Neural progenitor cell (in vitro differentiated cells): ENCODE results near the gene LRGUK. TPM values are rescaled to one million over a fixed set of nuclear protein-coding genes. Genes with fewer than 3 reads are reported as not detected.

Experiments
- DNase-seq: peaks from one replicate; pipeline ENCODE4 v3.0.0-alpha.2; 2016; ENCODE audit warnings: low spot score
- H2AFZ ChIP-seq: fragments of 200-600 bp; sonication (generic); replicated peaks from 2 replicates; pipeline ENCODE4 v1.6.1; 2016; ENCODE audit warnings: antibody characterized with exemption
- H3F3A ChIP-seq: fragments of 200-600 bp; sonication (generic); 2 replicates; pipeline ENCODE4 v1.6.1; 2016; ENCODE audit warnings: antibody characterized with exemption, low read depth
- H3K27ac ChIP-seq: fragments of 200-600 bp; sonication (generic); 2 replicates; pipeline ENCODE4 v1.5.1; 2016; ENCODE audit warnings: mild to moderate bottlenecking
- H3K27me3 ChIP-seq: fragments of 200-600 bp; sonication (generic); 2 replicates; pipeline ENCODE4 v1.6.1; 2016; ENCODE audit warnings: mild to moderate bottlenecking, moderate library complexity
- H3K36me3 ChIP-seq: fragments of 200-600 bp; sonication (generic); 2 replicates; pipeline ENCODE4 v1.5.1; 2016
- H3K4me1 ChIP-seq: fragments of 200-600 bp; sonication (generic); 2 replicates; pipeline ENCODE4 v1.6.1; 2016; ENCODE audit warnings: mixed run types
- H3K4me2 ChIP-seq: fragments of 200-600 bp; sonication (generic); 2 replicates; pipeline ENCODE4 v1.6.1; 2016
- H3K4me3 ChIP-seq: fragments of 200-600 bp; sonication (generic); 2 replicates; pipeline ENCODE4 v1.5.1; 2016
- H3K79me2 ChIP-seq: fragments of 200-600 bp; sonication (generic); 2 replicates; pipeline ENCODE4 v1.6.1; 2016; ENCODE audit warnings: low read depth
- H3K9ac ChIP-seq: fragments of 200-600 bp; sonication (generic); 2 replicates; pipeline ENCODE4 v1.6.1; 2016
- H3K9me3 ChIP-seq: fragments of 200-600 bp; sonication (generic); 2 replicates; pipeline ENCODE4 v1.5.1; 2016; ENCODE audit warnings: low read depth
- H4K20me1 ChIP-seq: fragments of 200-600 bp; sonication (generic); 2 replicates; pipeline ENCODE4 v1.6.1; 2016; ENCODE audit warnings: low read depth
- H3K27ac Mint-ChIP-seq: 3 replicates; pipeline ENCODE4 v1.8.0; 2021; ENCODE audit warnings: mixed read lengths
- H3K27me3 Mint-ChIP-seq: 2 replicates; pipeline ENCODE4 v1.8.0; 2022; ENCODE audit warnings: low read depth, mild to moderate bottlenecking, inconsistent platforms, moderate library complexity, mixed read lengths; ENCODE audit not compliant: insufficient read depth
- H3K36me3 Mint-ChIP-seq: 3 replicates; pipeline ENCODE4 v1.8.0; 2021; ENCODE audit warnings: mixed read lengths
- H3K4me1 Mint-ChIP-seq: 3 replicates; pipeline ENCODE4 v1.8.0; 2021; ENCODE audit warnings: mixed read lengths
- H3K4me3 Mint-ChIP-seq: 3 replicates; pipeline ENCODE4 v1.8.0; 2021; ENCODE audit warnings: mild to moderate bottlenecking, moderate library complexity, mixed read lengths
- H3K9me3 Mint-ChIP-seq: 3 replicates; pipeline ENCODE4 v1.8.0; 2020; ENCODE audit warnings: mixed read lengths
- EZH2 ChIP-seq: fragments of 200-600 bp; sonication (generic); IDR thresholded peaks from 2 replicates; pipeline ENCODE4 v1.6.1; 2017; ENCODE audit warnings: antibody characterized with exemption, mild to moderate bottlenecking, moderate library complexity
- EZH2phosphoT487 ChIP-seq: fragments of 200-600 bp; sonication (generic); IDR thresholded peaks from 2 replicates; pipeline ENCODE4 v1.6.1; 2017; ENCODE audit warnings: antibody characterized with exemption
- total RNA-seq: library from RNA; depleted of rRNA; stranded (reverse); fragments of >200 nt; gene quantifications from 2 replicates; pipeline ENCODE4 v1.2.3, GENCODE V29; 2015; ENCODE audit warnings: low replicate concordance
- TF ChIP-seq, protein P1 (sequence below): fragments of 200-600 bp; sonication (generic); IDR thresholded peaks from 2 replicates; pipeline ENCODE4 v1.5.1; 2017; ENCODE audit warnings: antibody characterized with exemption, mild to moderate bottlenecking

LRGUK gene
- total RNA-seq, 1 donor from 2014 or later, result 1.1 TPM

DNA sequence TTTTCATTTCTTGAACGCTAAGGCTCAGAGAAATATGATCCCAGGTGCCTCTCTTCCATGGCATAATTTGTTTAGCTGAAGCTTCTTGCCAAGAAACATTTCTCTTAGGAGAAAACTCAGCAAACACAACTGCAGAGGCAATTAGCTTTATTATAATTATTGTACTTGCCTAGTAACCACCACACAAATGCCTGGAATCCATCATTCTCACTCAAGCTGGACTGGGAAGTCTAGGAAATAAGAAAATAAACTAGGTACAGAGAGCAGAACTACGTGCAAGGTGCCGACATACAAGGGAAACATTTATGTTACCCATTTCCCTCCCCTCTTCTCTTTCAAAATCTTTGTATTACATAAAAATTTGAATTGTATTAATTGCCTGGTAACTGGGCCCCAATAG, 174.5 kb downstream of the LRGUK start:
- H3K4me2 ChIP-seq, result no peak overlapping the region
- DNase-seq, result no peak
- H2AFZ ChIP-seq, result no peak overlapping the region
- Mint-ChIP-seq H3K36me3 (peaks cover 24% of the 10 kb centered on the region), H3K4me1 (no peaks in the 10 kb centered on the region), H3K9me3 (no peaks in the 10 kb centered on the region), H3K27ac (no peak overlapping the region), H3K27me3 (no peaks in the 10 kb centered on the region), H3K4me3 (no peak overlapping the region)
- H3K4me1 ChIP-seq, result no peaks in the 10 kb centered on the region
- H3K4me3 ChIP-seq, result no peak overlapping the region
- H3K9ac ChIP-seq, result no peak overlapping the region
- peaks cover 24% of the 10 kb centered on the region for H3K36me3 ChIP-seq
- H3K79me2 ChIP-seq, result no peaks in the 10 kb centered on the region
- H3K9me3 ChIP-seq, result no peaks in the 10 kb centered on the region
- no peaks in the 10 kb centered on the region for H3K27me3 ChIP-seq
- H4K20me1 ChIP-seq, result no peaks in the 10 kb centered on the region
- no peak overlapping the region for H3K27ac ChIP-seq
- TF ChIP-seq EZH2 (no peak), EZH2phosphoT487 (no peak)
- TF ChIP-seq, protein P1, sequence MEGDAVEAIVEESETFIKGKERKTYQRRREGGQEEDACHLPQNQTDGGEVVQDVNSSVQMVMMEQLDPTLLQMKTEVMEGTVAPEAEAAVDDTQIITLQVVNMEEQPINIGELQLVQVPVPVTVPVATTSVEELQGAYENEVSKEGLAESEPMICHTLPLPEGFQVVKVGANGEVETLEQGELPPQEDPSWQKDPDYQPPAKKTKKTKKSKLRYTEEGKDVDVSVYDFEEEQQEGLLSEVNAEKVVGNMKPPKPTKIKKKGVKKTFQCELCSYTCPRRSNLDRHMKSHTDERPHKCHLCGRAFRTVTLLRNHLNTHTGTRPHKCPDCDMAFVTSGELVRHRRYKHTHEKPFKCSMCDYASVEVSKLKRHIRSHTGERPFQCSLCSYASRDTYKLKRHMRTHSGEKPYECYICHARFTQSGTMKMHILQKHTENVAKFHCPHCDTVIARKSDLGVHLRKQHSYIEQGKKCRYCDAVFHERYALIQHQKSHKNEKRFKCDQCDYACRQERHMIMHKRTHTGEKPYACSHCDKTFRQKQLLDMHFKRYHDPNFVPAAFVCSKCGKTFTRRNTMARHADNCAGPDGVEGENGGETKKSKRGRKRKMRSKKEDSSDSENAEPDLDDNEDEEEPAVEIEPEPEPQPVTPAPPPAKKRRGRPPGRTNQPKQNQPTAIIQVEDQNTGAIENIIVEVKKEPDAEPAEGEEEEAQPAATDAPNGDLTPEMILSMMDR, result no peak
- H3F3A ChIP-seq, result no peaks in the 10 kb centered on the region

DNA sequence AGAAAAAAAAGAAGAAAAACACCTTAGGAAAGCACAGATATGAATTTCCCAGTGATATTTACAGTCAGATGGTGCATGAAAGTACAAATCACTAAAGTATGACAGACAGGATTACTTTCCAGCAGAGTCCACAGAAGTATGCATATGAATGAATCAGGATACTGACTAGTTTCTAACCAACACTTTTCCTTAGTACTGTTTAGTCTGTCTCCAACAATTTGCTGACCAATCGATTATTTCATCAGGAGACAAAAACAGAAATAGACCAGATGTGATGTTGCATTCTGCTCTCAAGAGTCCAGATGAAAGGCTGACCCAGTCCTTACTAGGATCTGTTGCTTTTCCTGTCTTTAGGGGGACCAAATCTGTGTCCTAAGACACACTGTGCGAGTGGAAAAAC, 175.0 kb downstream of the LRGUK start:
- H4K20me1 ChIP-seq, result no peaks in the 10 kb centered on the region
- Mint-ChIP-seq H3K27me3 (no peaks in the 10 kb centered on the region), H3K9me3 (no peaks in the 10 kb centered on the region), H3K4me1 (no peaks in the 10 kb centered on the region), H3K4me3 (no peak overlapping the region), H3K27ac (no peak overlapping the region), H3K36me3 (peaks cover 24% of the 10 kb centered on the region)
- no peaks in the 10 kb centered on the region for H3F3A ChIP-seq
- H3K4me3 ChIP-seq, result no peak overlapping the region
- no peaks in the 10 kb centered on the region for H3K9me3 ChIP-seq
- H3K36me3 ChIP-seq, result peaks cover 28% of the 10 kb centered on the region
- no peaks in the 10 kb centered on the region for H3K27me3 ChIP-seq
- no peak overlapping the region for H3K27ac ChIP-seq
- no peak overlapping the region for H2AFZ ChIP-seq
- H3K9ac ChIP-seq, result no peak overlapping the region
- H3K4me2 ChIP-seq, result no peak overlapping the region
- TF ChIP-seq EZH2phosphoT487, result no peak
- TF ChIP-seq, protein P1, result no peak
- no peak for TF ChIP-seq EZH2
- H3K4me1 ChIP-seq, result no peaks in the 10 kb centered on the region
- DNase-seq, result no peak
- H3K79me2 ChIP-seq, result no peaks in the 10 kb centered on the region

DNA sequence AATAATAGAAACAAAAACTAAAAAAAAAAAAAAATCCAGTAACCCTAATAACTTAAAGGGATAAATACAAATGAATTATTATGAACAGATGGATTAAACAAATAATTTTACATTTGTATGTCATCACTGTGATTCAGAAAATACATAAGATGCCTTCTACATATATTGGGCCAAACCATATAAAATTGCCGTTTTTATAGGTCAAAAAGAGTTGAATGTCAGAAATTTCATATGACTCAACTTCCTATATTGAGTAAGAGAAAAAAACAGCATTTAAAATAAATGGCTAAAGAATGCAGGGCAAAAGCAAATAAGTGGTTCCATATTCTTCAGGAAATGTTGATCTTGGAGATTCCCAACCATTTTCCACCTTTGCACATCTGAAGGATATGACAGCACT, 180.2 kb downstream of the LRGUK start:
- Histone ChIP-seq H3K36me3 (peaks cover 8% of the 10 kb centered on the region), H3K4me3 (no peak overlapping the region), H3K79me2 (peaks cover 6% of the 10 kb centered on the region), H3K4me2 (no peak overlapping the region), H3K9me3 (no peaks in the 10 kb centered on the region), H2AFZ (no peak overlapping the region), H3K4me1 (no peaks in the 10 kb centered on the region), H3K27ac (no peak overlapping the region), H3F3A (no peaks in the 10 kb centered on the region), H3K9ac (no peak overlapping the region), H4K20me1 (peaks cover 4% of the 10 kb centered on the region), H3K27me3 (no peaks in the 10 kb centered on the region)
- Mint-ChIP-seq H3K36me3 (peaks cover 14% of the 10 kb centered on the region), H3K27ac (no peak overlapping the region), H3K4me3 (no peak overlapping the region), H3K4me1 (no peaks in the 10 kb centered on the region), H3K27me3 (no peaks in the 10 kb centered on the region), H3K9me3 (no peaks in the 10 kb centered on the region)
- no peak for TF ChIP-seq EZH2
- TF ChIP-seq, protein P1, result no peak
- no peak for DNase-seq
